HEK293 (cell line): ENCODE data around the gene DAPP1.

ENCODE experiments used
- CTCF ChIA-PET: fragments of 350-600 bp; formaldehyde crosslinking; extraction: SDS; loops from one replicate; lab custom pipeline; 2021; ENCODE audit warnings: antibody characterized with exemption; lab: Yijun Ruan, JAX
- POLR2A ChIA-PET: fragments of 300-600 bp; formaldehyde crosslinking; extraction: SDS; loops from one replicate; lab custom pipeline; 2020; ENCODE audit warnings: antibody characterized with exemption, inconsistent platforms; lab: Yijun Ruan, JAX
- H3K27ac ChIP-seq: fragments of 200-500 bp; sonication (Bioruptor generic); 2 replicates; pipeline ENCODE4 v1.5.1; 2014; ENCODE audit warnings: low read depth, low read length, control low read depth, inconsistent platforms; ENCODE audit errors: extremely low read depth
- H3K36me3 ChIP-seq, 2 experiments: fragments of 200-500 bp in 1 of 2; sonication (Bioruptor generic) in 1 of 2; 1 replicate in 1 of 2; 2 replicates in 1 of 2; pipeline ENCODE4 v1.5.1; 2014 to 2017; ENCODE audit warnings: inconsistent platforms in 2 of 2, low read length in 2 of 2; ENCODE audit not compliant: control insufficient read depth in 2 of 2, insufficient read depth in 1 of 2
- H3K4me1 ChIP-seq: fragments of 200-500 bp; sonication (Bioruptor generic); 2 replicates; pipeline ENCODE4 v1.5.1; 2014; ENCODE audit warnings: mild to moderate bottlenecking, low read length, inconsistent platforms; ENCODE audit not compliant: control insufficient read depth, insufficient read depth
- H3K4me3 ChIP-seq: 2 replicates; pipeline ENCODE4 v1.5.1; 2011; ENCODE audit warnings: low read depth, mild to moderate bottlenecking, control low read depth, low read length, moderate library complexity
- H3K9me3 ChIP-seq: fragments of 200-500 bp; sonication (Bioruptor generic); 2 replicates; pipeline ENCODE4 v1.5.1; 2014; ENCODE audit warnings: low read depth, low read length, inconsistent platforms; ENCODE audit not compliant: control insufficient read depth, insufficient read depth
- ZBTB10 ChIP-seq: fragments of 450-650 bp; formaldehyde crosslinking; IDR thresholded peaks from 2 replicates; pipeline ENCODE4 v1.5.1; 2016; ENCODE audit warnings: missing biosample characterization, missing genetic modification characterization
- ZBTB21 ChIP-seq: fragments of 450-650 bp; formaldehyde crosslinking; IDR thresholded peaks from 2 replicates; pipeline ENCODE4 v1.5.1; 2017; ENCODE audit warnings: missing biosample characterization, missing genetic modification characterization
- ZBTB7A ChIP-seq: fragments of 450-650 bp; formaldehyde crosslinking; IDR thresholded peaks from 2 replicates; pipeline ENCODE4 v1.5.1; 2016; ENCODE audit warnings: low read depth, missing biosample characterization, missing genetic modification characterization
- ZNF223 ChIP-seq: fragments of 450-650 bp; formaldehyde crosslinking; IDR thresholded peaks from 2 replicates; pipeline ENCODE4 v1.5.1; 2016; ENCODE audit warnings: missing biosample characterization, missing genetic modification characterization
- ZNF600 ChIP-seq: fragments of 450-650 bp; formaldehyde crosslinking; IDR thresholded peaks from 2 replicates; pipeline ENCODE4 v1.5.1; 2016; ENCODE audit warnings: missing biosample characterization, missing genetic modification characterization
- ZNF701 ChIP-seq: fragments of 450-650 bp; formaldehyde crosslinking; IDR thresholded peaks from 2 replicates; pipeline ENCODE4 v1.5.1; 2016; ENCODE audit warnings: missing biosample characterization, missing genetic modification characterization
- ZXDB ChIP-seq: fragments of 450-650 bp; formaldehyde crosslinking; IDR thresholded peaks from 2 replicates; pipeline ENCODE4 v1.5.1; 2016; ENCODE audit warnings: missing biosample characterization, missing genetic modification characterization
- TF ChIP-seq, protein P1 (sequence below): fragments of 450-650 bp; formaldehyde crosslinking; IDR thresholded peaks from 2 replicates; pipeline ENCODE4 v1.5.1; 2016; ENCODE audit warnings: missing biosample characterization, missing genetic modification characterization
- TF ChIP-seq, protein P2 (sequence below): fragments of 450-650 bp; formaldehyde crosslinking; IDR thresholded peaks from 2 replicates; pipeline ENCODE4 v1.5.1; 2016; ENCODE audit warnings: missing biosample characterization, missing genetic modification characterization
- TF ChIP-seq, protein P3 (sequence below): fragments of 450-650 bp; formaldehyde crosslinking; IDR thresholded peaks from 2 replicates; pipeline ENCODE4 v1.5.1; 2016; ENCODE audit warnings: missing biosample characterization, missing genetic modification characterization, borderline replicate concordance
- TF ChIP-seq, protein P4 (sequence below): fragments of 450-650 bp; formaldehyde crosslinking; IDR thresholded peaks from 2 replicates; pipeline ENCODE4; 2016; ENCODE audit warnings: missing biosample characterization, missing genetic modification characterization

The DAPP1 gene

DNA sequence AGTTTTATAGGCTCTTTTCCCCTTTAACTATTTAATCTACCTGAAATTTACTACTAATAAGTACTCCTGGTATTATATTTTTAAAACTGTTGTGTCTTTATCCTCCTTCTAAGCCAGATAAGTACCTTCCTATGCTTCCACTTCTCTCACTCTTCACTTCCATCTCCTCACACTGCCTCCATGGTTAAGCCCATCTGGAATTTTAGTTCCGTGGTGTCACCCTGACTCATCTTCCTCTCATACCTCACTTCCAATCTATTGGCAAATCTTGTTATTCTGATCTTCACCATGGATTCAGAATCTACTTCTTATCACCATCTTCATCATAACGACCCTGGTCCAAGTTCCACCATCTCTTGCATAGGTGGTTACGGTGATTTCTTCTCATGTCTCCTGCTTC is 32.7 kb upstream of the DAPP1 start:
- no peak overlapping the region for H3K4me3 ChIP-seq
- no peaks in the 10 kb centered on the region for H3K36me3 ChIP-seq
- POLR2A ChIA-PET: no interaction called here
- H3K27ac ChIP-seq: no peak overlapping the region
- H3K9me3 ChIP-seq: no peaks in the 10 kb centered on the region
- no peak for TF ChIP-seq ZNF600
- no peak for TF ChIP-seq ZBTB7A (tag by site-specific recombination)
- no peak for TF ChIP-seq ZBTB21 (tag by site-specific recombination)
- TF ChIP-seq, protein P1, sequence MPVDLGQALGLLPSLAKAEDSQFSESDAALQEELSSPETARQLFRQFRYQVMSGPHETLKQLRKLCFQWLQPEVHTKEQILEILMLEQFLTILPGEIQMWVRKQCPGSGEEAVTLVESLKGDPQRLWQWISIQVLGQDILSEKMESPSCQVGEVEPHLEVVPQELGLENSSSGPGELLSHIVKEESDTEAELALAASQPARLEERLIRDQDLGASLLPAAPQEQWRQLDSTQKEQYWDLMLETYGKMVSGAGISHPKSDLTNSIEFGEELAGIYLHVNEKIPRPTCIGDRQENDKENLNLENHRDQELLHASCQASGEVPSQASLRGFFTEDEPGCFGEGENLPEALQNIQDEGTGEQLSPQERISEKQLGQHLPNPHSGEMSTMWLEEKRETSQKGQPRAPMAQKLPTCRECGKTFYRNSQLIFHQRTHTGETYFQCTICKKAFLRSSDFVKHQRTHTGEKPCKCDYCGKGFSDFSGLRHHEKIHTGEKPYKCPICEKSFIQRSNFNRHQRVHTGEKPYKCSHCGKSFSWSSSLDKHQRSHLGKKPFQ (tag by site-specific recombination): no peak
- no peak for TF ChIP-seq ZNF701 (tag by site-specific recombination)
- no peak for TF ChIP-seq ZNF223 (tag by site-specific recombination)
- TF ChIP-seq, protein P2, sequence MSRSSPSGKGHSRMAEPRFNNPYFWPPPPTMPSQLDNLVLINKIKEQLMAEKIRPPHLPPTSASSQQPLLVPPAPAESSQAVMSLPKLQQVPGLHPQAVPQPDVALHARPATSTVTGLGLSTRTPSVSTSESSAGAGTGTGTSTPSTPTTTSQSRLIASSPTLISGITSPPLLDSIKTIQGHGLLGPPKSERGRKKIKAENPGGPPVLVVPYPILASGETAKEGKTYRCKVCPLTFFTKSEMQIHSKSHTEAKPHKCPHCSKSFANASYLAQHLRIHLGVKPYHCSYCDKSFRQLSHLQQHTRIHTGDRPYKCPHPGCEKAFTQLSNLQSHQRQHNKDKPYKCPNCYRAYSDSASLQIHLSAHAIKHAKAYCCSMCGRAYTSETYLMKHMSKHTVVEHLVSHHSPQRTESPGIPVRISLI (tag by site-specific recombination): no peak
- no peak for TF ChIP-seq ZXDB
- CTCF ChIA-PET: no interaction called here
- H3K4me1 ChIP-seq: no peaks in the 10 kb centered on the region

- Histone ChIP-seq H3K36me3 (no peaks in the 10 kb centered on the region), H3K27ac (no peak overlapping the region), H3K4me1 (no peaks in the 10 kb centered on the region), H3K4me3 (no peak overlapping the region), H3K9me3 (no peaks in the 10 kb centered on the region)
- ChIA-PET POLR2A (no interaction called here), CTCF (no interaction called here)
- TF ChIP-seq, protein P3, sequence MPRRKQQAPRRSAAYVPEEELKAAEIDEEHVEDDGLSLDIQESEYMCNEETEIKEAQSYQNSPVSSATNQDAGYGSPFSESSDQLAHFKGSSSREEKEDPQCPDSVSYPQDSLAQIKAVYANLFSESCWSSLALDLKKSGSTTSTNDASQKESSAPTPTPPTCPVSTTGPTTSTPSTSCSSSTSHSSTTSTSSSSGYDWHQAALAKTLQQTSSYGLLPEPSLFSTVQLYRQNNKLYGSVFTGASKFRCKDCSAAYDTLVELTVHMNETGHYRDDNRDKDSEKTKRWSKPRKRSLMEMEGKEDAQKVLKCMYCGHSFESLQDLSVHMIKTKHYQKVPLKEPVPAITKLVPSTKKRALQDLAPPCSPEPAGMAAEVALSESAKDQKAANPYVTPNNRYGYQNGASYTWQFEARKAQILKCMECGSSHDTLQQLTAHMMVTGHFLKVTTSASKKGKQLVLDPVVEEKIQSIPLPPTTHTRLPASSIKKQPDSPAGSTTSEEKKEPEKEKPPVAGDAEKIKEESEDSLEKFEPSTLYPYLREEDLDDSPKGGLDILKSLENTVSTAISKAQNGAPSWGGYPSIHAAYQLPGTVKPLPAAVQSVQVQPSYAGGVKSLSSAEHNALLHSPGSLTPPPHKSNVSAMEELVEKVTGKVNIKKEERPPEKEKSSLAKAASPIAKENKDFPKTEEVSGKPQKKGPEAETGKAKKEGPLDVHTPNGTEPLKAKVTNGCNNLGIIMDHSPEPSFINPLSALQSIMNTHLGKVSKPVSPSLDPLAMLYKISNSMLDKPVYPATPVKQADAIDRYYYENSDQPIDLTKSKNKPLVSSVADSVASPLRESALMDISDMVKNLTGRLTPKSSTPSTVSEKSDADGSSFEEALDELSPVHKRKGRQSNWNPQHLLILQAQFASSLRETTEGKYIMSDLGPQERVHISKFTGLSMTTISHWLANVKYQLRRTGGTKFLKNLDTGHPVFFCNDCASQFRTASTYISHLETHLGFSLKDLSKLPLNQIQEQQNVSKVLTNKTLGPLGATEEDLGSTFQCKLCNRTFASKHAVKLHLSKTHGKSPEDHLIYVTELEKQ: no peak
- TF ChIP-seq, protein P4, sequence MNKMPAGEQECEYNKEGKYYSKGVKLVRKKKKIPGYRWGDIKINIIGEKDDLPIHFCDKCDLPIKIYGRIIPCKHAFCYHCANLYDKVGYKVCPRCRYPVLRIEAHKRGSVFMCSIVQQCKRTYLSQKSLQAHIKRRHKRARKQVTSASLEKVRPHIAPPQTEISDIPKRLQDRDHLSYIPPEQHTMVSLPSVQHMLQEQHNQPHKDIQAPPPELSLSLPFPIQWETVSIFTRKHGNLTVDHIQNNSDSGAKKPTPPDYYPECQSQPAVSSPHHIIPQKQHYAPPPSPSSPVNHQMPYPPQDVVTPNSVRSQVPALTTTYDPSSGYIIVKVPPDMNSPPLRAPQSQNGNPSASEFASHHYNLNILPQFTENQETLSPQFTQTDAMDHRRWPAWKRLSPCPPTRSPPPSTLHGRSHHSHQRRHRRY (tag by site-specific recombination): no peak
- no peak for TF ChIP-seq ZBTB10
- TF ChIP-seq, all 188 proteins: peak for 0
Measured at GRCh38 chr4:99784842-99785241, 31.8 kb upstream of the DAPP1 start.
